VCaP (cell line): Measurements from ENCODE around the gene MYBBP1A.

Source experiments
- H3K27ac ChIP-seq: fragments of 450-650 bp; 2 replicates; pipeline ENCODE4 v1.5.1; 2017
- CTCF ChIP-seq: fragments of 450-650 bp; conservative IDR thresholded peaks from 2 replicates; pipeline ENCODE4 v1.5.1; 2017; ENCODE audit warnings: mild to moderate bottlenecking, moderate library complexity

The MYBBP1A gene

GRCh38 chr17:4515501-4515900 is 39.7 kb downstream of the MYBBP1A start:
- TF ChIP-seq CTCF, result no peak

GRCh38 chr17:4514779-4515178 is 40.4 kb downstream of the MYBBP1A start:
- TF ChIP-seq CTCF, result no peak

More at GRCh38 chr17:4515501-4515900, 39.7 kb downstream of the MYBBP1A start:
- peak overlapping the region; percentile 65; the same call in 1 of the 2 replicates for H3K27ac ChIP-seq

GRCh38 chr17:4514206-4514605 is 41.0 kb downstream of the MYBBP1A start:
- H3K27ac ChIP-seq, result peak overlapping the region; percentile 65
- no peak for TF ChIP-seq CTCF

More at GRCh38 chr17:4514779-4515178, 40.4 kb downstream of the MYBBP1A start:
- H3K27ac ChIP-seq, result peak overlapping the region; percentile 65

GRCh38 chr17:4513113-4514032 is 41.8 kb downstream of the MYBBP1A start:
- TF ChIP-seq CTCF, result no peak
- H3K27ac ChIP-seq, result peak overlapping the region; percentile 65

- no peak overlapping the region for H3K27ac ChIP-seq
- TF ChIP-seq CTCF, result no peak
Observed at GRCh38 chr17:4512156-4513112, 42.8 kb downstream of the MYBBP1A start.

GRCh38 chr17:4511199-4511932 is 43.8 kb downstream of the MYBBP1A start:
- no peak for TF ChIP-seq CTCF
- no peak overlapping the region for H3K27ac ChIP-seq
